ENCODE measurements around the gene PCYOX1L. TPM values are rescaled to one million over a fixed set of nuclear protein-coding genes. Genes with fewer than 3 reads are reported as not detected.

Gene PCYOX1L
- total RNA-seq, 1 experiment from 2014 or later = 8.3 TPM

- intact Hi-C loops (cut with micrococcal nuclease; ENCODE audit: unreplicated experiment) = loop anchor here (5.0 kb wide), 3 partner anchors 68 to 268 kb away; partner anchors contain the start of gene AFAP1L1
- H3K4me1 ChIP-seq (replicated peaks; ENCODE audit: insufficient read depth) = no peaks in the 10 kb centered on the region
- H3K79me2 ChIP-seq (ENCODE audit: low read depth) = no peaks in the 10 kb centered on the region
- no peaks in the 10 kb centered on the region for H3K27me3 ChIP-seq (ENCODE audit: insufficient read depth, low read depth)
- no peaks in the 10 kb centered on the region for H3K36me3 ChIP-seq (ENCODE audit: low read depth)
- ChIA-PET CTCF (no interaction called here), POLR2A (ENCODE audit: unreplicated experiment) (no interaction called here)
- no peak overlapping the region for H2AFZ ChIP-seq
- no TSS peak for BruUV-seq (replicated peaks)
- TF ChIP-seq EZH2 (IDR thresholded peaks at IDR 0.05; ENCODE audit: low read depth) (no peak), CTCF (conservative IDR thresholded peaks at IDR 0.05) (no peak)
- H3K27ac ChIP-seq = no peak overlapping the region
- no peaks in the 10 kb centered on the region for H3K9me2 ChIP-seq (ENCODE audit: insufficient read depth)
- no peak overlapping the region for H3K4me2 ChIP-seq
- H3K4me3 ChIP-seq = no peak overlapping the region
- DNase-seq = no peak
- H3F3A ChIP-seq (ENCODE audit: insufficient read depth, low read depth) = peaks cover 8% of the 10 kb centered on the region; the same call in 1 of the 2 replicates
- H3K9me3 ChIP-seq (ENCODE audit: insufficient read depth, low read depth) = no peaks in the 10 kb centered on the region
- H4K20me1 ChIP-seq (ENCODE audit: insufficient read depth) = no peaks in the 10 kb centered on the region
Observed at GRCh38 chr5:149364719-149365118, 6.9 kb downstream of the PCYOX1L start.

- H2AFZ ChIP-seq = no peak overlapping the region
- no peaks in the 10 kb centered on the region for H3K79me2 ChIP-seq (ENCODE audit: low read depth)
- no TSS peak for BruUV-seq (replicated peaks)
- no peak overlapping the region for H3K27ac ChIP-seq
- no peak overlapping the region for H3K4me2 ChIP-seq
- H3F3A ChIP-seq (ENCODE audit: insufficient read depth, low read depth) = peaks cover 8% of the 10 kb centered on the region; the same call in 1 of the 2 replicates
- POLR2A ChIA-PET (ENCODE audit: unreplicated experiment) = no interaction called here
- no peaks in the 10 kb centered on the region for H3K9me3 ChIP-seq (ENCODE audit: insufficient read depth, low read depth)
- no peak for TF ChIP-seq EZH2 (IDR thresholded peaks at IDR 0.05; ENCODE audit: low read depth)
- no peak for TF ChIP-seq CTCF (conservative IDR thresholded peaks at IDR 0.05)
- no peaks in the 10 kb centered on the region for H3K9me2 ChIP-seq (ENCODE audit: insufficient read depth)
- H4K20me1 ChIP-seq (ENCODE audit: insufficient read depth) = no peaks in the 10 kb centered on the region
- H3K36me3 ChIP-seq (ENCODE audit: low read depth) = no peaks in the 10 kb centered on the region
- CTCF ChIA-PET = no interaction called here
- no peaks in the 10 kb centered on the region for H3K4me1 ChIP-seq (replicated peaks; ENCODE audit: insufficient read depth)
- DNase-seq = no peak
- H3K4me3 ChIP-seq = no peak overlapping the region
- H3K27me3 ChIP-seq (ENCODE audit: insufficient read depth, low read depth) = no peaks in the 10 kb centered on the region
- intact Hi-C loops (cut with micrococcal nuclease; ENCODE audit: unreplicated experiment) = loop anchor here (5.0 kb wide), 3 partner anchors 67 to 267 kb away; partner anchors contain the start of gene AFAP1L1
Observed at GRCh38 chr5:149365418-149365817, 7.6 kb downstream of the PCYOX1L start.

- BruUV-seq (replicated peaks) = no TSS peak
- H3K27me3 ChIP-seq (ENCODE audit: insufficient read depth, low read depth) = no peaks in the 10 kb centered on the region
- POLR2A ChIA-PET (ENCODE audit: unreplicated experiment) = no interaction called here
Observed at GRCh38 chr5:149366169-149366729, 8.4 kb downstream of the PCYOX1L start.

More at GRCh38 chr5:149366169-149366729, 8.4 kb downstream of the PCYOX1L start:
- Histone ChIP-seq H3K9me3 (ENCODE audit: insufficient read depth, low read depth) (no peaks in the 10 kb centered on the region), H3K9me2 (ENCODE audit: insufficient read depth) (no peaks in the 10 kb centered on the region), H4K20me1 (ENCODE audit: insufficient read depth) (no peaks in the 10 kb centered on the region), H2AFZ (no peak overlapping the region), H3F3A (ENCODE audit: insufficient read depth, low read depth) (peaks cover 8% of the 10 kb centered on the region; the same call in 1 of the 2 replicates), H3K4me2 (no peak overlapping the region), H3K36me3 (ENCODE audit: low read depth) (no peaks in the 10 kb centered on the region), H3K4me3 (no peak overlapping the region), H3K4me1 (replicated peaks; ENCODE audit: insufficient read depth) (no peaks in the 10 kb centered on the region), H3K27ac (no peak overlapping the region), H3K79me2 (ENCODE audit: low read depth) (no peaks in the 10 kb centered on the region)
- CTCF ChIA-PET = interaction anchor here (0.9 to 2.0 kb wide), 4 partner anchors 8 to 73 kb away, joined by 3 to 11 read pairs (median 4); partner anchors contain the start of gene PCYOX1L
- no peak for TF ChIP-seq CTCF (conservative IDR thresholded peaks at IDR 0.05)
- intact Hi-C loops (cut with micrococcal nuclease; ENCODE audit: unreplicated experiment) = loop anchor here (2.0 to 5.0 kb wide), 5 partner anchors 66 to 463 kb away; partner anchors contain the start of gene AFAP1L1
- no peak for DNase-seq

All from PC-9 (cell line).